H1 (cell line): ENCODE measurements around the gene UBTD1. TPM values are rescaled to one million over a fixed set of nuclear protein-coding genes. Genes with fewer than 3 reads are reported as not detected.

Experiments used
- RAD21 ChIP-seq, 2 experiments: IDR thresholded peaks in 1 of 2; conservative IDR thresholded peaks in 1 of 2; 2 replicates each; pipeline ENCODE4 v1.6.1; 2011; ENCODE audit warnings: low read depth in 2 of 2, low read length in 2 of 2, improper control_type of control experiment in 1 of 2, inconsistent platforms in 1 of 2, mild to moderate bottlenecking in 1 of 2, moderate library complexity in 1 of 2
- RBBP5 ChIP-seq: IDR thresholded peaks from 2 replicates; pipeline ENCODE4 v1.7.1; 2012; ENCODE audit warnings: low read depth, mild to moderate bottlenecking, inconsistent platforms, low read length, moderate library complexity, borderline replicate concordance
- RNF2 ChIP-seq: fragments of 200-900, 300-1000 bp; sonication (generic); IDR thresholded peaks from 2 replicates; pipeline ENCODE4 v1.7.1; 2016; ENCODE audit warnings: borderline replicate concordance, low read depth, mild to moderate bottlenecking, antibody characterized with exemption, low read length; ENCODE audit not compliant: poor library complexity, severe bottlenecking; ENCODE audit errors: missing control alignments
- SUZ12 ChIP-seq: fragments of 200-600 bp; sonication (generic); IDR thresholded peaks from 2 replicates; pipeline ENCODE4 v1.6.1; 2012; ENCODE audit warnings: mild to moderate bottlenecking, inconsistent platforms, low read length, moderate library complexity, mixed read lengths
- TCF12 ChIP-seq: IDR thresholded peaks from 2 replicates; pipeline ENCODE4 v1.6.1; 2011; ENCODE audit warnings: low read depth, mild to moderate bottlenecking, low read length
- polyA plus RNA-seq, 7 experiments: library from polyadenylated mRNA; depleted of rRNA in 3 of 7; stranded (reverse) in 5 of 7; unstranded in 2 of 7; fragments of >200 nt in 5 of 7; fragments of 200-250 nt in 2 of 7; gene quantifications; 1 replicate in 5 of 7; 2 replicates in 1 of 7; 4 replicates in 1 of 7; pipeline versions ENCODE4 v1.2.1 to v1.2.3, GENCODE V29; 2011 to 2013; ENCODE audit warnings: missing spikeins in 2 of 7, mixed read lengths in 2 of 7
- total RNA-seq: library from RNA; stranded (reverse); fragmentation: NEBNext Ultra II Directional; extraction: Animal tissue kit (Norgen Biotek cat#: 25700); gene quantifications from 2 replicates; pipeline ENCODE4 v1.2.1, GENCODE V29; 2021

Gene UBTD1
- total and polyA plus RNA-seq, 2 of the 8 experiments (the other 6 are each of a cell fraction or from before 2014, with no cell fraction given), result 22.3 to 36.2 TPM

DNA sequence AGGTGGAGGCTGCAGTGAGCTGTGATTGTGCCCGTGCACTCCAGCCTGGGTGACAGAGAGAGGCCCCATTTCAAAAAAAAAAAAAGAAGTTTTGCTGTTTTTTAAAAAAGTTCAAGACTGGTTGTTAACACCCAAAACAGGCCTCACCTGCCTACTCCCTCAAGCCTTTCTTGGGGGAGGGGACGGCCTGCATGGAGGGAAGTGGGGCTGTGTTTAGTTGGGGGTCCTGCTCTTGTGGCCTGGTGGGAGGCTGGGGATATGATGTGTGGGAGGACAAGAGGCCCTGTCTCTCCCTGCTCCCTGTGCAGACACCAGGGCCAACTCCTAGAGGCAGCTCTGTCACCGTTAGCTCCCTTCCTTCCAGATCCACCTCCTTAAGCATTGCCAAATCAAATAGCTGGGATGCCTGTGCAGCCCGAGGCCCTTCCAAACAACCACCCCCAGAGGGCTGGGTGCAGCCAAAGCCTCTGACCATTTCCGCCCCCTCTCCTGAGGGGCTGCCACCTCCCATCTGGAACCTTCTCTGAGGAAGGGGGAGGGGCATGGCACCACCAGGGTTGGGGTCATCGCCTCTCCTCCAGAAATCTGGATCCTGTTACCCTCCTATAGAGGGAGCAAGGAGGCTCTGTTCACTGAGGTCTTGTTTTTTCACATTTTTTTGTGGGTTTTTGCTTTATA is 40.9 kb downstream of the UBTD1 start (continued):
- peak in 1 of 2 experiments; percentile 24; a peak in 1 of 4 replicates for TF ChIP-seq RAD21 (IDR thresholded peaks at IDR 0.05 in 1 of 2, conservative IDR thresholded peaks at IDR 0.05 in 1 of 2; ENCODE audit: low read depth in 2 of 2, low read length in 2 of 2)
- TF ChIP-seq RNF2, result no peak
- TF ChIP-seq RBBP5, result no peak
- no peak for TF ChIP-seq TCF12
- no peak for TF ChIP-seq SUZ12
